ENCODE data around the gene CRTC3. TPM values are rescaled to one million over a fixed set of nuclear protein-coding genes. Genes with fewer than 3 reads are reported as not detected.

Gene CRTC3
- total RNA-seq, 1 donor from 2014 or later = 14.1 TPM

DNA sequence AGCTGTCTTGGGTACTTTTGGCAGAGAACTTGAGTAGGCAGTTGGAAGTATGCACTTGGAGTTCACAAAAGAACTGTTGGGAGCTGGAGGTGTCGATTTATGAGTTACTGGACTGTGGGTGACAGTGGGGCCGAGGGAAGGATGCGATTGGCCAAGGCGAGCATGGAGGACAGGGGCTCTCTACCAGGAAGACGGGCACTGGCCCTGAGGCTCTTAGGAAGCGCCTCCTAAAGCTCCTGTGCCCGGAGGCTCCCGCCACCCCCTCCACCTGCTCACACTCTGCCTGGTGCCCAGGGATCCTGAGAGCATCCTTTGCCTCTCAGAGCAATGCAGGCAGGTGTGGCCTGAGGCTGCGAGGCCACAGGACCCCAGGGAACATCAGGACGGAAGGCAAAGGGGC is 69.0 kb downstream of the CRTC3 start:
- Histone ChIP-seq H3K27me3 (ENCODE audit: control insufficient read depth, insufficient read depth, low read length) (no peaks in the 10 kb centered on the region), H3K4me3 (ENCODE audit: low read depth, low read length) (no peak overlapping the region), H3K36me3 (ENCODE audit: control insufficient read depth, insufficient read depth, low read length) (no peaks in the 10 kb centered on the region)
- no peak for DNase-seq (ENCODE audit: low read depth)
- TF ChIP-seq, protein P1, sequence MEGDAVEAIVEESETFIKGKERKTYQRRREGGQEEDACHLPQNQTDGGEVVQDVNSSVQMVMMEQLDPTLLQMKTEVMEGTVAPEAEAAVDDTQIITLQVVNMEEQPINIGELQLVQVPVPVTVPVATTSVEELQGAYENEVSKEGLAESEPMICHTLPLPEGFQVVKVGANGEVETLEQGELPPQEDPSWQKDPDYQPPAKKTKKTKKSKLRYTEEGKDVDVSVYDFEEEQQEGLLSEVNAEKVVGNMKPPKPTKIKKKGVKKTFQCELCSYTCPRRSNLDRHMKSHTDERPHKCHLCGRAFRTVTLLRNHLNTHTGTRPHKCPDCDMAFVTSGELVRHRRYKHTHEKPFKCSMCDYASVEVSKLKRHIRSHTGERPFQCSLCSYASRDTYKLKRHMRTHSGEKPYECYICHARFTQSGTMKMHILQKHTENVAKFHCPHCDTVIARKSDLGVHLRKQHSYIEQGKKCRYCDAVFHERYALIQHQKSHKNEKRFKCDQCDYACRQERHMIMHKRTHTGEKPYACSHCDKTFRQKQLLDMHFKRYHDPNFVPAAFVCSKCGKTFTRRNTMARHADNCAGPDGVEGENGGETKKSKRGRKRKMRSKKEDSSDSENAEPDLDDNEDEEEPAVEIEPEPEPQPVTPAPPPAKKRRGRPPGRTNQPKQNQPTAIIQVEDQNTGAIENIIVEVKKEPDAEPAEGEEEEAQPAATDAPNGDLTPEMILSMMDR (IDR thresholded peaks at IDR 0.05; ENCODE audit: insufficient read depth, low read length, poor library complexity, severe bottlenecking) = no peak

DNA sequence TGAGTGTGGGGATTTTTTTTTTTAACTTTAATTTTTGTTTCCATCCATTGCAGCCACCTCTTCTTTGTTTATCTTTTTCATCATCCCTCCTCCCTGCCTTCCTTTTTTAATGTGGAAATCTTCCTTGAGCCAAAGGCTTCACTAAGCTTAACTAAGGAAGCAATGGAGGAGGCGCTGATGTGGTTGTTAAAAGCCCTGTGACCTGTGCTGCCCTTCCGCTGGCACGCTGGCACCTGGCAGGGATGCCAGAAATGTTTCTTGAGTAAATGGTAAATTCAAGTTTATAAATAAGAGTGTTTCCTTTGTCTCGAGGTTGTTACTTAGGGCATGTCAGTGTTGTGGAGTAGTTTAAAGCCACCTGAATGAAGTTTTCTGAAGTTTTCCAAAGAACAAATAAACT is 69.4 kb downstream of the CRTC3 start:
- H3K27me3 ChIP-seq (ENCODE audit: control insufficient read depth, insufficient read depth, low read length) = no peaks in the 10 kb centered on the region
- no peak overlapping the region for H3K4me3 ChIP-seq (ENCODE audit: low read depth, low read length)
- TF ChIP-seq, protein P1 (IDR thresholded peaks at IDR 0.05; ENCODE audit: insufficient read depth, low read length, poor library complexity, severe bottlenecking) = no peak
- no peaks in the 10 kb centered on the region for H3K36me3 ChIP-seq (ENCODE audit: control insufficient read depth, insufficient read depth, low read length)
- no peak for DNase-seq (ENCODE audit: low read depth)

DNA sequence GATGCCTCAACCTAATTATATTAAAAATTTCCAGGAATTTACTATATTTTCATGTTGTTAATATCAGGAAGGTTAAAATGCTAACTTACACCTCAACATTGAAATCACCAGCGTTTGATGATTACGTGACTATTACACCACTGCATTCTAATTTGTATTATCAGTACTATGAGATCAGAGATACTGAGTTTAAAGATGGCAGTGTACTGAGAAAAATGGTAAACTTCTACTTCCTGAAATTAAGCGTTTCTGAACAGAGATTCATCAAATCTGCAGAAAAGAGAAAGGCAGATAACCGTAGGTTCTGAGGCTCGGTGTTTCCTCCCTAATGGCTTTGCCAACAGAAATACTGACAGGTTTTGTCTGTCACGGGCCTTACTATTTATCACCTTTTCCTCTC is 69.9 kb downstream of the CRTC3 start:
- Histone ChIP-seq H3K36me3 (ENCODE audit: control insufficient read depth, insufficient read depth, low read length) (no peaks in the 10 kb centered on the region), H3K4me3 (ENCODE audit: low read depth, low read length) (no peak overlapping the region), H3K27me3 (ENCODE audit: control insufficient read depth, insufficient read depth, low read length) (no peaks in the 10 kb centered on the region)
- DNase-seq (ENCODE audit: low read depth) = no peak
- TF ChIP-seq, protein P1 (IDR thresholded peaks at IDR 0.05; ENCODE audit: insufficient read depth, low read length, poor library complexity, severe bottlenecking) = no peak

DNA sequence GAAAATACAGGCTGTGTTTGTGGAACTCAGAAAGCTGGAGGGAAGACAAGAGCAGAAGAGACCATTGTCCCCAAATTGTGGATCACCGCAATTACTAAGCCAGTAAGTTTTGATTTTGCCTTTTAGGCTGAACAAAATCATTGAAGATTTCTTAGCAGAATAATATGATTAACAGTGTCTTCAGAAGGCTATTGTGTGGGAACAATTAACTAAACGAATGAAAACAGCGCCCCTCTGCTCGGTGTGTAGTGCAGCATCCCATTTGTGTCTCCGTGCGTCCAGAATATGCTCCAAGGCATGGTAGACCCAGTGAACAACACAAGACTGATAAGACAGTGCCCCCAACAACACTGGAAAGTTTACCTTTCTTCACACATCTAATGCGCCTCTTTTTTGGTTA is 71.2 kb downstream of the CRTC3 start:
- TF ChIP-seq, protein P1 (IDR thresholded peaks at IDR 0.05; ENCODE audit: insufficient read depth, low read length, poor library complexity, severe bottlenecking) = no peak
- Histone ChIP-seq H3K36me3 (ENCODE audit: control insufficient read depth, insufficient read depth, low read length) (no peaks in the 10 kb centered on the region), H3K4me3 (ENCODE audit: low read depth, low read length) (no peak overlapping the region), H3K27me3 (ENCODE audit: control insufficient read depth, insufficient read depth, low read length) (no peaks in the 10 kb centered on the region)
- DNase-seq (ENCODE audit: low read depth) = no peak

DNA sequence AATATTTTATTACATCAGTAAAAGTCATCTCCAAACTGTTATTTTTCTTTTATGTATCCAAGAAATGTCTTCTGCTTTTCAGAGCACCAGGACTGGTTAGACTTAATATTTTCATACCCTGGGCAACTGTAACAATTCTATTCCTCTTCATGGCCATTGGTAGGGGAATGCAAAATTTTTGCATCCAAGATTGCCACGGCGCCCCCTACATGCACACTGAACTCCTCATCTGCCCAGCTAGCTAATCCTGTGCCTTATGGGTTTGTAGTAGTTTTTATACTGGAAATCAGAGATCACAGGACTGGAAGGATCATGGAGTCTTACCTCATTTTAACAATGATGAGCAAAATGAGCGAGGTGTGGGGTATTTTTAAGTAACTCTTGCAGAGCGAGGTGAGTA is 74.2 kb downstream of the CRTC3 start:
- Histone ChIP-seq H3K27me3 (ENCODE audit: control insufficient read depth, insufficient read depth, low read length) (no peaks in the 10 kb centered on the region), H3K36me3 (ENCODE audit: control insufficient read depth, insufficient read depth, low read length) (no peaks in the 10 kb centered on the region), H3K4me3 (ENCODE audit: low read depth, low read length) (no peak overlapping the region)
- TF ChIP-seq, protein P1 (IDR thresholded peaks at IDR 0.05; ENCODE audit: insufficient read depth, low read length, poor library complexity, severe bottlenecking) = peak; percentile 43
- DNase-seq (ENCODE audit: low read depth) = no peak

DNA sequence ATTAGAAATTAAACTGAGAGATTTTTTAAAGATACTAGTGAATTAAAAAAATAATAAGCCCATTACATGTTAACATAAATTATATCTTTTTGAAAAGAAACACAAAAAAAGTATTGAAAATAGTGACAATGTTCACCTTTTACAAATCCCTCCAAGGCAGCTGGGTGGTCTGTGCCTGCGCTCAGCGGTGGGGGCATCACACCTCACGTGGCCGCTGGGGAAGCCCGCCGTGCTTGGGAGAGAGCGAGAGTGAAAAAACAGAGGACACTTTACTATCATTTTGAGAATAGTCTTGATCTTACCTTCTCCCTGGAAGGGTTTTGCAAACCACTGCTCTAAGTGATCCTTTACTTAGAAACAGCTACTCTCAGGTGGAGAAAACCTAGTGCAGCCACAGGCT is 76.9 kb downstream of the CRTC3 start:
- Histone ChIP-seq H3K27me3 (ENCODE audit: control insufficient read depth, insufficient read depth, low read length) (no peaks in the 10 kb centered on the region), H3K4me3 (ENCODE audit: low read depth, low read length) (no peak overlapping the region), H3K36me3 (ENCODE audit: control insufficient read depth, insufficient read depth, low read length) (no peaks in the 10 kb centered on the region)
- no peak for DNase-seq (ENCODE audit: low read depth)
- TF ChIP-seq, protein P1 (IDR thresholded peaks at IDR 0.05; ENCODE audit: insufficient read depth, low read length, poor library complexity, severe bottlenecking) = no peak

Measured in kidney epithelial cell (primary cell).